ENCODE data around the gene LRRC8C.

LRRC8C gene

GRCh38 chr1:89671775-89672488 lies 39.0 kb downstream of the LRRC8C start:
- DNase-seq (ENCODE audit: low read depth): no peak
- no peak overlapping the region for H3K4me3 ChIP-seq (ENCODE audit: low read length)
- TF ChIP-seq CTCF (conservative IDR thresholded peaks at IDR 0.05; ENCODE audit: low read depth, low read length): no peak

GRCh38 chr1:89672489-89673183 lies 39.7 kb downstream of the LRRC8C start:
- no peak overlapping the region for H3K4me3 ChIP-seq (ENCODE audit: low read length)
- DNase-seq (ENCODE audit: low read depth): no peak
- no peak for TF ChIP-seq CTCF (conservative IDR thresholded peaks at IDR 0.05; ENCODE audit: low read depth, low read length)

GRCh38 chr1:89673251-89673650 lies 40.3 kb downstream of the LRRC8C start:
- no peak for TF ChIP-seq CTCF (conservative IDR thresholded peaks at IDR 0.05; ENCODE audit: low read depth, low read length)
- no peak overlapping the region for H3K4me3 ChIP-seq (ENCODE audit: low read length)
- DNase-seq (ENCODE audit: low read depth): no peak

GRCh38 chr1:89675677-89676076 lies 42.8 kb downstream of the LRRC8C start:
- TF ChIP-seq CTCF (conservative IDR thresholded peaks at IDR 0.05; ENCODE audit: low read depth, low read length): no peak
- no peak overlapping the region for H3K4me3 ChIP-seq (ENCODE audit: low read length)
- DNase-seq (ENCODE audit: low read depth): no peak

- no peak for DNase-seq (ENCODE audit: low read depth)
- no peak for TF ChIP-seq CTCF (conservative IDR thresholded peaks at IDR 0.05; ENCODE audit: low read depth, low read length)
- no peak overlapping the region for H3K4me3 ChIP-seq (ENCODE audit: low read length)
These were observed 48.3 kb downstream of the LRRC8C start for GRCh38 chr1:89681045-89681729.

- no peak overlapping the region for H3K4me3 ChIP-seq (ENCODE audit: low read length)
- no peak for DNase-seq (ENCODE audit: low read depth)
- TF ChIP-seq CTCF (conservative IDR thresholded peaks at IDR 0.05; ENCODE audit: low read depth, low read length): no peak
These were observed 49.7 kb downstream of the LRRC8C start for GRCh38 chr1:89682611-89683010.

Data from retinal pigment epithelial cell (primary cell).